ES-I3 (cell line): ENCODE results near the gene EIF4H.
"Not testable (repeated sequence)": the region's sequence is repeated elsewhere in the genome, so short reads cannot be mapped to it uniquely, and the experiment has no call there.

Source experiments
- H3K36me3 ChIP-seq: 2 replicates; pipeline ENCODE4 v1.6.1; 2013; ENCODE audit warnings: mild to moderate bottlenecking, low read length, control low read depth, moderate library complexity; ENCODE audit not compliant: insufficient read depth
- H3K4me1 ChIP-seq: 2 replicates; pipeline ENCODE4 v1.6.1; 2013; ENCODE audit warnings: mild to moderate bottlenecking, control low read depth, low read length; ENCODE audit not compliant: insufficient read depth
- H3K9ac ChIP-seq: 2 replicates; pipeline ENCODE4 v1.6.1; 2013; ENCODE audit warnings: low read depth, mild to moderate bottlenecking, low read length, moderate library complexity
- H3K9me3 ChIP-seq: 2 replicates; pipeline ENCODE4 v1.6.1; 2013; ENCODE audit warnings: mild to moderate bottlenecking, low read length, moderate library complexity; ENCODE audit not compliant: control insufficient read depth, insufficient read depth

EIF4H gene

DNA sequence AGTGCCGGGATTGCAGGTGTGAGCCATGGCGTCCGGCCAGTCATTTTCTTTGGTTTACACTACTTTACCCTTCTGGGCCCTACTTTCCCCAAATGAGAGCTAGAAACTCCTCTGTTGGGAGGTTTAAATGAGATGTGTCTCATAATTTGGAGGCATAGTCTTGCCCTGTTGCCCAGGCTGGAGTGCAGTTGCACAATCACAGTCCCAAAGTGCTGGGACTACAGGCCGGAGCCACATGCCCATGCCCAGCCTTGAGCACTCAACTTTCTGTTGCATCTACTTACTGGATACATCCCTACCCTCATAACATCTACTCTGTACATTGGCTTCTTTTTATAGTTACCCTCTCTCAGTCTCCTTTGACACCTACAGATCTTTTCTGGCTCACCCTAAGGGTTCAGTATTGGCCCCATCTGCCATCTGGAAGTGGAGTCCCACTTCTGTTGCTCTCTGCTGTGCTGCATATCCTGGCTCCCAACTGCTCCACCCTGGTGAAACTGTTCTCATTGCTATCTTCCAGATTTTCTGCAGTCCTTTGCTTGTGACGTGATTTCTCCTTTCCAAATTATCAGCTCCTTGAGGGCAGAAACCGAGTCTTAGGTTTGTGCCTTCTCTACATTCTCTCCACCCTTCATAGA lies 8.4 kb downstream of the EIF4H start:
- peaks cover 9% of the 10 kb centered on the region for H3K36me3 ChIP-seq
- H3K4me1 ChIP-seq, result peaks cover 39% of the 10 kb centered on the region
- H3K9ac ChIP-seq, result no peak overlapping the region
- no peaks in the 10 kb centered on the region for H3K9me3 ChIP-seq

DNA sequence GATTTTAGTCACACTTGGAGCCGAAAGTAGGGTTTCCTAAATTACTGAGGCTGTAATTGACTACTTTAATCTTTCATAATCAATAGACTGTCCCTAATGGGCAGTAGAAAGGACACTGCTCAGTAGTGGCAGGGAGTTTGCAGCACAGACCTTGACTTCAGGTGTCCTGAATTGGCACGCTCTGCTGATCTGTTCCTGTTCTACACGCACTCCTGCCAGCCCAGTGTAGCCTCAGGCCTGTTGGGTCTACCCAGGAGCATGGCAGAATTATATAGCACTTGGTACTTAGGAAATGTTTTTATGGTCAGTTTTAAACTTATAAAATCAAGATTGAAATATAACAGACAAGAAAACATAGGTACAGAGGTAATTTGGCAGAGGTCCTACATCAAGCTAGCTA lies 9.0 kb downstream of the EIF4H start:
- Histone ChIP-seq H3K4me1 (peaks cover 39% of the 10 kb centered on the region), H3K9ac (no peak overlapping the region), H3K9me3 (no peaks in the 10 kb centered on the region), H3K36me3 (peaks cover 13% of the 10 kb centered on the region)

DNA sequence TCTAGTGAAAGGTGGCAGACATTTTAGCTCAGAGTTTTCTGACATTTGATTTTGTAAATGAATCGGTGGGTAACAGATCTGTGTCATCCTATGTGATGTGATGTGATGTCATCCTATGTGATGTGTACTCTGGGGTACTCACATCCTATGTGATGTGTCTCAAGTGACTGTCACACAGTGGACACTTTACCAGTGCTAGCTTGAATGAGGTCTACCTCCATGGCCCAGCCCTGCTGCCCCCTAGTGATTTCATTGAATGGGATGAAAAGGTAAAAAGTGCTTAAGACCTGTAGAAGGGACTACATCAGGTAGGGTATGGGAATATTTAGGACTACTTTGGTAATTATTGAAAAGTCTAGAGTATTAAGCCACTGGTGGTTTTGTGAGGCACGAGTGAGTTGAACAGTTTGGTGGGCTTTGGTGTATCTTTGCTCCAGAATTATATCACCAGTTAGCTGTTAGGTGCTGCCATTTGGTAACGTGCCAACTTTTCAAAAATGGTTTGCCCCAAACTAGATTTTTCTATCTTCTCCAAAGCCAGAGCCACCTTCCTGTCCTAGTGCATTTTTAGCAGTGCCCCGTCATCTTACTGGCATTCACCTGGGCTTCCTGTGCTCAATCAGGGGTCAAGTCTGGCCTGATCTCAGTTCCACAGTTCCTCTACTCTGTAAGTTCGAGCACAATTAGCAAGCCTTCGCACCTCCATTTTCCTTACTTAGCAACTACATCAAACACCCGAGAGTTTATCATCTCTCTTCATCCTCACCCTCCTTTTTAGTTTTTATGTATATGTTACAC lies 9.7 kb downstream of the EIF4H start:
- H3K9me3 ChIP-seq, result no peaks in the 10 kb centered on the region
- peaks cover 19% of the 10 kb centered on the region for H3K36me3 ChIP-seq
- H3K9ac ChIP-seq, result no peak overlapping the region
- H3K4me1 ChIP-seq, result peaks cover 39% of the 10 kb centered on the region

DNA sequence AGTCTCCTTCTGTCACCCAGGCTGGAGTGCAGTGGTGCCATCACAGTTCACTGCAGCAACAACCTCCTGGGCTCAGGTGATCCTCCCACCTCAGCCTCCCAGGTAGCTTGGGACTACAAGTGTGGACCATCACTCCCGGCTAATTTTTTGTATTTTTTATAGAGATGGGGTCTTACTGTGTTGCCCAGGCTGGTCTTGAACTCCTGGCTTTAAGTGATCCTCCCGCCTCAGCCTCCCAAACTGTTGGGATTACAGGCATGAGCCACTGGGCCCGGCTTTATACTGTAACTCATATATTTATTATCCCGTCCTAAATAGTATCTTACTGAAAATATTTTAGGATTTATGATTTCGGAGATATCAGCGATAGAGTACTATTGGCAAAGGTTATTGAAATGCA lies 10.9 kb downstream of the EIF4H start:
- peaks cover 39% of the 10 kb centered on the region for H3K4me1 ChIP-seq
- no peak overlapping the region for H3K9ac ChIP-seq
- peaks cover 27% of the 10 kb centered on the region for H3K36me3 ChIP-seq
- no peaks in the 10 kb centered on the region for H3K9me3 ChIP-seq

DNA sequence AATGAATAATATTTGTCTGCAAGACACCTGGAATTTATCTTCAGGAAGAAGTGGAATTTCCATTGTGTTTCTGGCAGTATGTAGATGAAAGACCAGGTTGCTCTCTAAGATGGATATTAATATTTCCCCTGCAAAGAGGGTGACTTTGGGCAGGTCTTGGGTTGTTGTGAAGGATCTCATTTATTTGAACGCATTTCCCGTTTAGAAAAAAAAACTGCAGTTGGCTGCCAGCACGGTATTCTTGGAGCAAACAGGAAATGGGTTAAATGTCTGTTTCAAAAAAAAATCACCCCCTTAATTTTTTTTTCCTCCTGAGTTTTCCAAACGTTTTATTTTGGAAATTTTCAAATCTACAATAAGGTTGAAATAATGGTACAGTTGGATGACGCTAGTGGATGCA lies 11.5 kb downstream of the EIF4H start:
- Histone ChIP-seq H3K4me1 (peaks cover 36% of the 10 kb centered on the region), H3K9ac (no peak overlapping the region), H3K36me3 (peaks cover 29% of the 10 kb centered on the region), H3K9me3 (no peaks in the 10 kb centered on the region)

DNA sequence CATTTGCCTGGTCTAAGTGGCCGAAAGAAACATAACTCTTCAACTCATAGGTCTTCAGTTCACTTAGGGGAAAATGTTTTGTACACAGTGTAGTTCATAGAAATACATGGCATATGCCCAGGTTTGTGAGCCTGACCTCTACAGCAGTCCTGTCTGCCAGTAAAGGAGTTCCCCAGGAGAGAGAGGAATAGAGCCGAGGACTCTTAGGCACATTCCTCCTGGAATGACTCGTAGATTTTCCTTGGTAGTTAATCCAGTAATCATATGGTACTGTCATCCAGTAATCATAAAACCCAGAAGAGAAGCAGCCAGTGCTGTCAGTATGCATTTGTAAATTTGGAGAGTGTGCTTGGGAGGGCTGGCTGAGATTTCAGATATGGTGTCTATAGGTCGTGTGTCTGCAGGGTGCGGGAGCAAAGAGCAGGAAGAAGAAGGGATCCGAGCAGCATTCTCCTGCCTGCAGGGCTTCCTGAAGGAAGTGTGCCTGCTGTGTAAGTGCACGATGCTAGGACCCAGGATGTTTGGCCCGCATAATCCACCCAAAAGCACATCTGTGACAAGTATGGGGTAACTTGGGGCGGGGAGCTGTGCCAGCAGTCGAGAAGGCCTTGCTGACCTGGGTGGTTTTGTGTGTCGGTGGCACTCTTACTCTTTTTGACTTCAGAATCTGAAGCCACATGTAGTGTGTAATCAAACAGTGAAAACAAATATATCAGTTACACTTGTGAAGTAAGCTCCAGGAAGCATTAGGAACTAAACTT lies 13.9 kb downstream of the EIF4H start:
- Histone ChIP-seq H3K9me3 (no peaks in the 10 kb centered on the region), H3K36me3 (peaks cover 46% of the 10 kb centered on the region), H3K4me1 (peaks cover 23% of the 10 kb centered on the region), H3K9ac (no peak overlapping the region)

DNA sequence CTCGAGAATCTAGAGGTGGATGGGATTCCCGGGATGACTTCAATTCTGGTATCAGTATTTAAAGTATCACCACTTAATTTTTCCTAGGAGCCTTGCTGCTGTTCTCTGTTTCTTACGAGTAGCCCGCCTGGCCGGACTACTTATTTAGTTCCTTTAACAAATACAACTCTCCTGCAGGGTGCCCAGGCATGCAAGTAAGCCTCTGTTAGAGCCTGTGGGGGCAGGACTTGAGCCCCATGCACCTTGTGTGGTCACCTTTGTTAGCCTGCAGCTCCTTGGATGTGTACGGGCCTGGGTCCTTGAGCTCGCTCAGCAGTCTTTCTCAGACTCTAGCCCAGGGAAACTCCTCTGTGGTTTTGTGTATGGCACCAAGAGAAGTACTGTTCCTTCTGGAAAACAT lies 16.1 kb downstream of the EIF4H start:
- Histone ChIP-seq H3K36me3 (peaks cover 65% of the 10 kb centered on the region), H3K9me3 (no peaks in the 10 kb centered on the region), H3K4me1 (peaks cover 8% of the 10 kb centered on the region), H3K9ac (no peak overlapping the region)

DNA sequence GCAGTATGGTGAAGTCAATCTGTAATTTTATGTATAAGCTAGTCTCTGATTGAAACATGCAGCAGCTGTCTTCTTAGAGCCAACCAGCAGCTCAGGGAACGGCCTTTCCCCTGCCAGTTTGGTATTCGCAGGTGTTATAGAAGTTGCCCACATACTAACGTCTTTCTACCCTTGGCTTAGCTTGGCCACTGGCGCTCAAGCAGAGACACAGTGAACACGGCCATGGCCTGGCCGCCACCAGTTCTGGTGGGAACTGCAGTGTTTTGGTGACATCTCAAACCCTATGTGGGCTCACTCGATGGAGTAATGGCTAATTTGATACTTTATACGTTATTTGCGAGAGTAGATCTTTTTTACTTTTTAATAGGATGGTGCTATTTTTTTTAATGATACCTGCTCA lies 17.1 kb downstream of the EIF4H start:
- peaks cover 65% of the 10 kb centered on the region for H3K36me3 ChIP-seq
- no peaks in the 10 kb centered on the region for H3K9me3 ChIP-seq
- no peak overlapping the region for H3K9ac ChIP-seq
- H3K4me1 ChIP-seq, result no peaks in the 10 kb centered on the region

DNA sequence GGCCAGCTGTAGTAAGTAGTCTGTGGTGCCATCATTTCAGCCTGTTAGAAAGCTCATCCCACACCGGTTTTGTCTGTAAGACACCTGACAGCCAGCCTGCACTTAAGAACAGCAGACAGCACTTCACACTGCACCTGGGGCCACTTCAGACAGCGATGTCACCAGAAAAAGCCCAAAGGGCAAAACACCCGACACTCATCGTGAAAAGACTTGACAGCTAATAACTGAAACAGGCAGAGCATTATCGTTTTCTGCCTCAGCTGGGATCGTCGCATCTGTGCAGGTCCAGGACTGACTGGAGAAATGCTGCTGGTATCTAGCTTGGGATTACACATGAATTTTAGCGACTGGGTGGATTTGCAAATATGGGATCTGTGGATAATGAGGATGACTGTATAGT lies 18.9 kb downstream of the EIF4H start:
- Histone ChIP-seq H3K4me1 (no peaks in the 10 kb centered on the region), H3K9ac (no peak overlapping the region), H3K9me3 (no peaks in the 10 kb centered on the region), H3K36me3 (peaks cover 61% of the 10 kb centered on the region)

DNA sequence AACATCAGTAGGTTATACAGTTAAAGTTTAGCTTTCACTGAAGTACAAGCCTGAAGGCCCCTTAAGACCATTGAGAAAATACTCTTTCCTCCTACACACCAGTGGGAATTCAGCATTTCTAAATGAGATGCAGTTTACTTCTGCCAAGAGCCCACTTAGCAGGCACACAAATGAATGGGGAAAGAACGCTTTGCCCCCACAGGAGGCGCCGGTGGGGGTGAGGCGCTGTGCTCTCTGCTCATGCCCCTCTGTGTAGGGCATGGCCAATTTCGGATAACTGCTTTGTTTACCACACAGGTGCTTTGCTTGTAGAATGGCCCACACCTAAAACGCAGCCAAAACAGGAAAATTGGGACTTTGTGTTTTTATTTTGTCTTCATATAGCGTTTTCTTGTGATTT lies 19.8 kb downstream of the EIF4H start:
- H3K36me3 ChIP-seq, result peaks cover 53% of the 10 kb centered on the region
- no peak overlapping the region for H3K9ac ChIP-seq
- no peaks in the 10 kb centered on the region for H3K9me3 ChIP-seq
- H3K4me1 ChIP-seq, result no peaks in the 10 kb centered on the region

DNA sequence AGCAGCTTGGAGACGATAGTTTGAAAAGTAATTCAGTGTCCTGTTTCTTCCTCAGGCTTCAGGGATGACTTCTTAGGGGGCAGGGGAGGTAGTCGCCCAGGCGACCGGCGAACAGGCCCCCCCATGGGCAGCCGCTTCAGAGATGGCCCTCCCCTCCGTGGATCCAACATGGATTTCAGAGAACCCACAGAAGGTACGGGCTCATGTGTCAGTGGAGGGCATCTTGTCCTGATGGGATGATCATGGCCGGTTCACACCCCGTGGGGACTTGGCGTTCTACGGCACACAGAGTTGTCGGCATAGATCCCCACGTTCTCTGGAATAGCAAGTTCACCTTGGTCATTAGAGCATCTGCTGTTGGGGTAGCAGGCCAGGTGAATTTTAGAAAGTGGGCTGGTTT lies 20.5 kb downstream of the EIF4H start:
- H3K4me1 ChIP-seq, result peaks cover 5% of the 10 kb centered on the region; the same call in 1 of the 2 replicates
- no peak overlapping the region for H3K9ac ChIP-seq
- no peaks in the 10 kb centered on the region for H3K9me3 ChIP-seq
- H3K36me3 ChIP-seq, result peaks cover 45% of the 10 kb centered on the region

DNA sequence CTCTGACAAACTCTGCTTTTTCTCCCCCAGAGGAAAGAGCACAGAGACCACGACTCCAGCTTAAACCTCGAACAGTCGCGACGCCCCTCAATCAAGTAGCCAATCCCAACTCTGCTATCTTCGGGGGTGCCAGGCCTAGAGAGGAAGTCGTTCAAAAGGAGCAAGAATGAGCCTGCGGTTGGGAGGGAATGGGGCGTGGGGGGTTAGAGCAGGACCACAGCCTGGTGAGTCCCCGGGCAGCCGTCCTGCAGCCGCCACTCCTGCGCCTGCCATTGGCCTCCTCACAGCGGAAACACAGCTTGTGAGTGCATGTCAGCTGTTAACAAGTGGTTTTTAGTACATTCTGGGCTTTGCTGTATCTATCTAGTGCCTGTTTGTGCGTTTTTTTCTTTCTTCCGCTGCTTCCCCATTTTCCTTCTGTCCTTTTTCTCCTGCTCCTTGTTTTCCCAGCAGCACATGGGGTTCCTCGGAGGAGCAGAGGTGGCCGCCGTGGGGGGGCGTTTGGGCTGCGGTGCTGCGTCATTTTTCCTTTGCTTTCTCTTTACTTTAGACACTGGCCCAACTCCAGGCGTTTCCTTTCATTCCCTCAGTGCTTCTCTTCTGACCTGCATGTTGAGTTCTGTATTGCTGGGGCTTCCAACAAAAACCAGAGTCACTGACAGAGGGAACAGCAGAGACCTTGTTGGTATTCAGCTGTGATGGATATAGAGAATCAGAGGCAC lies 21.1 kb downstream of the EIF4H start:
- peaks cover 39% of the 10 kb centered on the region for H3K36me3 ChIP-seq
- not testable (repeated sequence) for H3K9me3 ChIP-seq, H3K4me1 ChIP-seq, H3K9ac ChIP-seq

DNA sequence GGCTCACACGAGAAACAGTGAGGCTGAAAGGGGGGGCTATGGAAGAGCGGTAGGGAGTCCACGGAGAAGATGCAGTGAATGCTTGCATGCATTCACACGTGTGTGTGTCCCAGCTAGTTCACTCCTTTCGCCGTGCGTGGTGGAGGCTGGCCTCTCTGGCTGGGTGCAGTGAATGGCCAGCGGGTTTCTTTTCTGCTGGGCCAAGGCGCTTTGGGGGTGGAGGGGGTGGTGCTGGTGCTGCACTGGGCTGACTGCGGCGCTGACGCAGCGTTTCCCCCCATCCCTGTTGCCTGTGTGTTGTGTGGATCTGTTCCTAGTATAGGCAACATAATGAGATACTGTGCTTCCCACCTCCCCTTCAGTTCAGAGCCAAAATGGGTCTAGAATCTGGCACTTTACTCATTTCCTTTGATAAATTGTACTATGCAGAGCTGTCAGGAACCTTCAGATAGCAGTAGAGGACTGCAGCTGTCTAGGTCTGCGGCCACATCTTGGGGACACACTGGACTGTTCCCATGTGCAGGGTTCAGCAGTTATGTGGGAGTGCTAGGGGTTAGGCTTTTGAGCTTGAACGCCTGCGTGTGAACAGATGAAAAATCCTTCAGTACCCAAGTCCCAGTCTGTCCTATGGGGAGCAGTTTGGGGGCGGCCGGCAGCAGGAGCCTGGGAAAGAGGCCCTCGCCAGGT lies 22.0 kb downstream of the EIF4H start:
- H3K4me1 ChIP-seq, H3K9ac ChIP-seq, H3K9me3 ChIP-seq: not testable (repeated sequence)
- peaks cover 31% of the 10 kb centered on the region for H3K36me3 ChIP-seq
